ENCODE results near the gene CDX1.

- TF ChIP-seq CTCF (IDR thresholded peaks at IDR 0.05) (no peak), POLR2A (IDR thresholded peaks at IDR 0.05) (no peak)
These were observed 37.1 kb upstream of the CDX1 start for GRCh38 chr5:150129454-150129812.
